HepG2 (cell line): Measurements from ENCODE around the gene GPS1. TPM values are rescaled to one million over a fixed set of nuclear protein-coding genes. Genes with fewer than 3 reads are reported as not detected.
A peak's percentile ranks its signal among the peaks of the same experiment; 100 is the strongest.

Source experiments
- ATF5 ChIP-seq: sonication (generic); formaldehyde crosslinking; IDR thresholded peaks from 2 replicates; pipeline ENCODE4 v1.4.0; 2020; ENCODE audit warnings: mild to moderate bottlenecking, low read depth, missing genetic modification reagents
- BCL3 ChIP-seq: sonication (generic); formaldehyde crosslinking; IDR thresholded peaks from 2 replicates; pipeline ENCODE4 v1.5.1; 2020; ENCODE audit warnings: mild to moderate bottlenecking, missing genetic modification reagents, moderate library complexity
- HBP1 ChIP-seq: IDR thresholded peaks from 2 replicates; pipeline ENCODE4 v1.6.1; 2016; ENCODE audit warnings: low read depth, control low read depth
- KDM2A ChIP-seq: sonication (generic); formaldehyde crosslinking; IDR thresholded peaks from 2 replicates; pipeline ENCODE4 v1.4.0; 2020; ENCODE audit warnings: low read depth, missing genetic modification reagents, borderline replicate concordance
- MAZ ChIP-seq, 2 experiments: sonication (generic) in 1 of 2; formaldehyde crosslinking in 1 of 2; IDR thresholded peaks; 2 replicates each; pipeline versions ENCODE4 v1.5.0 to v1.6.1; 2012 to 2020; ENCODE audit warnings: low read depth in 2 of 2, mild to moderate bottlenecking in 2 of 2, borderline replicate concordance in 1 of 2, improper control_type of control experiment in 1 of 2, low read length in 1 of 2, missing genetic modification reagents in 1 of 2, moderate library complexity in 1 of 2
- MEIS1 ChIP-seq: sonication (generic); formaldehyde crosslinking; IDR thresholded peaks from 2 replicates; pipeline ENCODE4 v1.9.0; 2021; ENCODE audit warnings: mild to moderate bottlenecking, missing genetic modification reagents, moderate library complexity, borderline replicate concordance
- MYC ChIP-seq: sonication (generic); formaldehyde crosslinking; IDR thresholded peaks from 2 replicates; pipeline ENCODE4 v1.9.0; 2021; ENCODE audit warnings: missing genetic modification reagents, borderline replicate concordance
- ZBTB38 ChIP-seq: sonication (generic); formaldehyde crosslinking; IDR thresholded peaks from 2 replicates; pipeline ENCODE4 v1.5.1; 2020; ENCODE audit warnings: mild to moderate bottlenecking, missing genetic modification reagents
- ZHX1 ChIP-seq: sonication (generic); formaldehyde crosslinking; IDR thresholded peaks from 2 replicates; pipeline ENCODE4 v1.8.1; 2022; ENCODE audit warnings: low read depth, mild to moderate bottlenecking, missing genetic modification reagents
- ZNF83 ChIP-seq: sonication (generic); formaldehyde crosslinking; IDR thresholded peaks from 2 replicates; pipeline ENCODE4 v1.4.0; 2020; ENCODE audit warnings: missing genetic modification reagents, mild to moderate bottlenecking, borderline replicate concordance
- polyA plus RNA-seq, 8 experiments: library from polyadenylated mRNA; depleted of rRNA in 3 of 8; stranded (reverse) in 7 of 8; unstranded in 1 of 8; fragments of >200 nt; fragmentation: Illumina TruSeq in 4 of 8; extraction: Trizol in 4 of 8; gene quantifications; 2 replicates each; pipeline versions ENCODE4 v1.2.1 to v1.2.3, GENCODE V29; 2011 to 2016; ENCODE audit warnings: low read depth in 4 of 8, missing spikeins in 1 of 8, mixed read lengths in 1 of 8; ENCODE audit not compliant: insufficient read depth in 1 of 8
- total RNA-seq, 5 experiments: library from RNA; depleted of rRNA; stranded (reverse); fragments of >200 nt; fragmentation: Illumina TruSeq; extraction: Trizol; gene quantifications; 2 replicates each; pipeline ENCODE4 v1.2.3, GENCODE V29; 2016; ENCODE audit warnings: low read depth in 1 of 5
- TF ChIP-seq, protein P1 (sequence below): sonication (generic); formaldehyde crosslinking; IDR thresholded peaks from 2 replicates; pipeline ENCODE4 v1.4.0; 2020; ENCODE audit warnings: missing genetic modification reagents
- TF ChIP-seq, protein P2 (sequence below): sonication (generic); formaldehyde crosslinking; IDR thresholded peaks from 2 replicates; pipeline ENCODE4 v1.9.0; 2022; ENCODE audit warnings: missing genetic modification reagents, mild to moderate bottlenecking, borderline replicate concordance

The GPS1 gene
- total and polyA plus RNA-seq, 2 of the 13 experiments (the other 11 are each of a cell fraction or from before 2014, with no cell fraction given): 124 to 128 TPM

GRCh38 chr17:82019690-82020571 lies 31.8 kb upstream of the GPS1 start (continued):
- TF ChIP-seq HBP1 (no peak), MYC (CRISPR knock-in tag) (peak; percentile 84), ZNF83 (peak; percentile 19; the same call in 1 of the 2 replicates), KDM2A (CRISPR knock-in tag) (peak; percentile 90), ZBTB38 (CRISPR knock-in tag) (0 out of 2 replicates have a peak, but pooled peaks have one; percentile 7), MEIS1 (CRISPR knock-in tag) (no peak), MAZ (IDR thresholded peaks at IDR 0.05; ENCODE audit: borderline replicate concordance, low read depth, low read length) (peak; percentile 12; the same call in 1 of the 2 replicates), MAZ (CRISPR knock-in tag; IDR thresholded peaks at IDR 0.05; ENCODE audit: low read depth) (peak; percentile 48; the same call in 1 of the 2 replicates), ZHX1 (CRISPR knock-in tag) (peak; percentile 69), ATF5 (no peak), BCL3 (CRISPR knock-in tag) (peak; percentile 59; the same call in 1 of the 2 replicates)
- TF ChIP-seq, protein P1, sequence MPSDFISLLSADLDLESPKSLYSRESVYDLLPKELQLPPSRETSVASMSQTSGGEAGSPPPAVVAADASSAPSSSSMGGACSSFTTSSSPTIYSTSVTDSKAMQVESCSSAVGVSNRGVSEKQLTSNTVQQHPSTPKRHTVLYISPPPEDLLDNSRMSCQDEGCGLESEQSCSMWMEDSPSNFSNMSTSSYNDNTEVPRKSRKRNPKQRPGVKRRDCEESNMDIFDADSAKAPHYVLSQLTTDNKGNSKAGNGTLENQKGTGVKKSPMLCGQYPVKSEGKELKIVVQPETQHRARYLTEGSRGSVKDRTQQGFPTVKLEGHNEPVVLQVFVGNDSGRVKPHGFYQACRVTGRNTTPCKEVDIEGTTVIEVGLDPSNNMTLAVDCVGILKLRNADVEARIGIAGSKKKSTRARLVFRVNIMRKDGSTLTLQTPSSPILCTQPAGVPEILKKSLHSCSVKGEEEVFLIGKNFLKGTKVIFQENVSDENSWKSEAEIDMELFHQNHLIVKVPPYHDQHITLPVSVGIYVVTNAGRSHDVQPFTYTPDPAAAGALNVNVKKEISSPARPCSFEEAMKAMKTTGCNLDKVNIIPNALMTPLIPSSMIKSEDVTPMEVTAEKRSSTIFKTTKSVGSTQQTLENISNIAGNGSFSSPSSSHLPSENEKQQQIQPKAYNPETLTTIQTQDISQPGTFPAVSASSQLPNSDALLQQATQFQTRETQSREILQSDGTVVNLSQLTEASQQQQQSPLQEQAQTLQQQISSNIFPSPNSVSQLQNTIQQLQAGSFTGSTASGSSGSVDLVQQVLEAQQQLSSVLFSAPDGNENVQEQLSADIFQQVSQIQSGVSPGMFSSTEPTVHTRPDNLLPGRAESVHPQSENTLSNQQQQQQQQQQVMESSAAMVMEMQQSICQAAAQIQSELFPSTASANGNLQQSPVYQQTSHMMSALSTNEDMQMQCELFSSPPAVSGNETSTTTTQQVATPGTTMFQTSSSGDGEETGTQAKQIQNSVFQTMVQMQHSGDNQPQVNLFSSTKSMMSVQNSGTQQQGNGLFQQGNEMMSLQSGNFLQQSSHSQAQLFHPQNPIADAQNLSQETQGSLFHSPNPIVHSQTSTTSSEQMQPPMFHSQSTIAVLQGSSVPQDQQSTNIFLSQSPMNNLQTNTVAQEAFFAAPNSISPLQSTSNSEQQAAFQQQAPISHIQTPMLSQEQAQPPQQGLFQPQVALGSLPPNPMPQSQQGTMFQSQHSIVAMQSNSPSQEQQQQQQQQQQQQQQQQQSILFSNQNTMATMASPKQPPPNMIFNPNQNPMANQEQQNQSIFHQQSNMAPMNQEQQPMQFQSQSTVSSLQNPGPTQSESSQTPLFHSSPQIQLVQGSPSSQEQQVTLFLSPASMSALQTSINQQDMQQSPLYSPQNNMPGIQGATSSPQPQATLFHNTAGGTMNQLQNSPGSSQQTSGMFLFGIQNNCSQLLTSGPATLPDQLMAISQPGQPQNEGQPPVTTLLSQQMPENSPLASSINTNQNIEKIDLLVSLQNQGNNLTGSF (CRISPR knock-in tag): 0 out of 2 replicates have a peak, but pooled peaks have one; percentile 59
- TF ChIP-seq, protein P2, sequence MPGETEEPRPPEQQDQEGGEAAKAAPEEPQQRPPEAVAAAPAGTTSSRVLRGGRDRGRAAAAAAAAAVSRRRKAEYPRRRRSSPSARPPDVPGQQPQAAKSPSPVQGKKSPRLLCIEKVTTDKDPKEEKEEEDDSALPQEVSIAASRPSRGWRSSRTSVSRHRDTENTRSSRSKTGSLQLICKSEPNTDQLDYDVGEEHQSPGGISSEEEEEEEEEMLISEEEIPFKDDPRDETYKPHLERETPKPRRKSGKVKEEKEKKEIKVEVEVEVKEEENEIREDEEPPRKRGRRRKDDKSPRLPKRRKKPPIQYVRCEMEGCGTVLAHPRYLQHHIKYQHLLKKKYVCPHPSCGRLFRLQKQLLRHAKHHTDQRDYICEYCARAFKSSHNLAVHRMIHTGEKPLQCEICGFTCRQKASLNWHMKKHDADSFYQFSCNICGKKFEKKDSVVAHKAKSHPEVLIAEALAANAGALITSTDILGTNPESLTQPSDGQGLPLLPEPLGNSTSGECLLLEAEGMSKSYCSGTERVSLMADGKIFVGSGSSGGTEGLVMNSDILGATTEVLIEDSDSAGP (CRISPR knock-in tag): peak; percentile 66
